Progenitor cell of endocrine pancreas (in vitro differentiated cells): Measurements from ENCODE around the gene BCAR1. TPM values are rescaled to one million over a fixed set of nuclear protein-coding genes. Genes with fewer than 3 reads are reported as not detected.

ENCODE experiments used
- DNase-seq: peaks from one replicate; pipeline ENCODE4 v3.0.0; 2021; ENCODE audit warnings: low spot score; ENCODE audit not compliant: unreplicated experiment
- H3K27ac Mint-ChIP-seq: 2 replicates; pipeline ENCODE4 v1.8.0; 2021; ENCODE audit warnings: mild to moderate bottlenecking, moderate library complexity, mixed read lengths
- H3K27me3 Mint-ChIP-seq: 2 replicates; pipeline ENCODE4 v1.8.0; 2021; ENCODE audit warnings: mixed read lengths
- H3K36me3 Mint-ChIP-seq: 2 replicates; pipeline ENCODE4 v1.8.0; 2022; ENCODE audit warnings: mixed read lengths; ENCODE audit not compliant: insufficient read depth
- H3K4me1 Mint-ChIP-seq: 2 replicates; pipeline ENCODE4 v1.8.0; 2021; ENCODE audit warnings: low read depth, mixed read lengths
- H3K4me3 Mint-ChIP-seq: 2 replicates; pipeline ENCODE4 v1.8.0; 2021; ENCODE audit warnings: low read depth, mild to moderate bottlenecking, moderate library complexity, mixed read lengths
- H3K9me3 Mint-ChIP-seq: 2 replicates; pipeline ENCODE4 v1.8.0; 2021; ENCODE audit warnings: low read depth, mixed read lengths
- CTCF ChIP-seq: fragments of 200-600 bp; sonication (generic); IDR thresholded peaks from one replicate; pipeline ENCODE4 v1.5.0; 2021; ENCODE audit warnings: antibody characterized with exemption, mild to moderate bottlenecking; ENCODE audit not compliant: unreplicated experiment
- total RNA-seq: library from RNA; stranded (reverse); gene quantifications from 2 replicates; pipeline ENCODE4 v1.2.1, GENCODE V29; 2021

The BCAR1 gene
- total RNA-seq, 1 donor from 2014 or later = 75.1 TPM

- TF ChIP-seq CTCF = no peak
- H3K4me3 Mint-ChIP-seq = no peak overlapping the region
- H3K27ac Mint-ChIP-seq = no peak overlapping the region
- no peak for DNase-seq
- no peaks in the 10 kb centered on the region for H3K36me3 Mint-ChIP-seq
- peaks cover 7% of the 10 kb centered on the region for H3K27me3 Mint-ChIP-seq
- H3K9me3 Mint-ChIP-seq = no peaks in the 10 kb centered on the region
- H3K4me1 Mint-ChIP-seq = no peaks in the 10 kb centered on the region
These were observed 47.6 kb downstream of the BCAR1 start for GRCh38 chr16:75203667-75204409.

- DNase-seq = no peak
These were observed 48.3 kb downstream of the BCAR1 start for GRCh38 chr16:75203096-75203495.

GRCh38 chr16:75202069-75202590 lies 49.3 kb downstream of the BCAR1 start:
- Mint-ChIP-seq H3K4me3 (no peak overlapping the region), H3K4me1 (no peaks in the 10 kb centered on the region), H3K27me3 (peaks cover 17% of the 10 kb centered on the region), H3K36me3 (no peaks in the 10 kb centered on the region), H3K27ac (no peak overlapping the region), H3K9me3 (no peaks in the 10 kb centered on the region)
- DNase-seq = no peak
- no peak for TF ChIP-seq CTCF

More at GRCh38 chr16:75203096-75203495, 48.3 kb downstream of the BCAR1 start:
- no peaks in the 10 kb centered on the region for H3K9me3 Mint-ChIP-seq
- H3K4me3 Mint-ChIP-seq = no peak overlapping the region
- no peaks in the 10 kb centered on the region for H3K4me1 Mint-ChIP-seq
- peaks cover 11% of the 10 kb centered on the region for H3K27me3 Mint-ChIP-seq
- H3K36me3 Mint-ChIP-seq = no peaks in the 10 kb centered on the region
- no peak for TF ChIP-seq CTCF
- H3K27ac Mint-ChIP-seq = no peak overlapping the region

GRCh38 chr16:75198135-75198600 lies 53.3 kb downstream of the BCAR1 start:
- H3K36me3 Mint-ChIP-seq = no peaks in the 10 kb centered on the region
- no peaks in the 10 kb centered on the region for H3K9me3 Mint-ChIP-seq
- no peak for TF ChIP-seq CTCF
- no peak for DNase-seq
- H3K4me1 Mint-ChIP-seq = no peaks in the 10 kb centered on the region
- no peak overlapping the region for H3K4me3 Mint-ChIP-seq
- peaks cover 24% of the 10 kb centered on the region for H3K27me3 Mint-ChIP-seq
- no peak overlapping the region for H3K27ac Mint-ChIP-seq

GRCh38 chr16:75197522-75198134 lies 53.8 kb downstream of the BCAR1 start:
- no peaks in the 10 kb centered on the region for H3K4me1 Mint-ChIP-seq
- H3K9me3 Mint-ChIP-seq = no peaks in the 10 kb centered on the region
- H3K36me3 Mint-ChIP-seq = no peaks in the 10 kb centered on the region
- no peak for TF ChIP-seq CTCF
- H3K4me3 Mint-ChIP-seq = no peak overlapping the region
- peaks cover 24% of the 10 kb centered on the region for H3K27me3 Mint-ChIP-seq
- no peak overlapping the region for H3K27ac Mint-ChIP-seq
- no peak for DNase-seq
